Neural cell (in vitro differentiated cells): ENCODE measurements around the gene CENPP.

Experiments
- CTCF ChIP-seq: fragments of 450-650 bp; IDR thresholded peaks from 2 replicates; pipeline ENCODE4 v1.5.1; 2014; ENCODE audit warnings: antibody characterized with exemption, mild to moderate bottlenecking, moderate library complexity; ENCODE audit not compliant: poor library complexity, severe bottlenecking
- EZH2 ChIP-seq: fragments of 200-600, 300-800 bp; shearing (Covaris generic), sonication (generic); IDR thresholded peaks from 2 replicates; pipeline ENCODE4 v1.6.1; 2014; ENCODE audit warnings: antibody characterized with exemption, low read length, borderline replicate concordance, mild to moderate bottlenecking; ENCODE audit not compliant: insufficient read depth, poor library complexity, severe bottlenecking
- POLR2AphosphoS5 ChIP-seq: IDR thresholded peaks from 2 replicates; pipeline ENCODE4 v1.6.1; 2012
- TAF1 ChIP-seq: IDR thresholded peaks from 2 replicates; pipeline ENCODE4 v1.6.1; 2012; ENCODE audit warnings: low read depth

GRCh38 chr9:92522983-92523970, 197.5 kb downstream of the CENPP start:
- no peak for TF ChIP-seq CTCF
- TF ChIP-seq TAF1: no peak
- no peak for TF ChIP-seq EZH2
- TF ChIP-seq POLR2AphosphoS5: no peak
